RWPE2 (cell line): ENCODE results near the gene SWSAP1.

Source experiments
- ATAC-seq: fragments of 200-7000 bp; cut with Tn5 transposase; 3 replicates; pipeline ENCODE4 v1.9.1; 2021; ENCODE audit warnings: low read depth
- DNase-seq: peaks from one replicate; pipeline ENCODE4 v3.0.0-alpha.2; 2020; ENCODE audit warnings: low spot score
- H3K27ac ChIP-seq: fragments of 450-650 bp; 2 replicates; pipeline ENCODE4 v1.5.1; 2017; ENCODE audit warnings: mild to moderate bottlenecking; ENCODE audit not compliant: poor library complexity, severe bottlenecking
- H3K27me3 ChIP-seq: fragments of 250-450 bp; sonication (Bioruptor Pico); 2 replicates; pipeline ENCODE4 v1.5.1; 2021; ENCODE audit warnings: mild to moderate bottlenecking, moderate library complexity; ENCODE audit not compliant: insufficient read depth, poor library complexity, severe bottlenecking
- H3K36me3 ChIP-seq: fragments of 250-450 bp; sonication (Bioruptor Pico); 2 replicates; pipeline ENCODE4 v1.5.1; 2020; ENCODE audit warnings: low read depth, mild to moderate bottlenecking, moderate library complexity
- H3K4me1 ChIP-seq: fragments of 250-450 bp; sonication (Bioruptor Pico); 2 replicates; pipeline ENCODE4 v1.5.1; 2021; ENCODE audit warnings: mild to moderate bottlenecking, moderate library complexity; ENCODE audit not compliant: insufficient read depth, poor library complexity, severe bottlenecking
- H3K4me3 ChIP-seq: fragments of 250-450 bp; sonication (Bioruptor Pico); 2 replicates; pipeline ENCODE4 v1.5.1; 2021; ENCODE audit warnings: mild to moderate bottlenecking, moderate library complexity; ENCODE audit not compliant: severe bottlenecking
- H3K9me3 ChIP-seq: fragments of 250-450 bp; sonication (Bioruptor Pico); 2 replicates; pipeline ENCODE4 v1.5.1; 2021; ENCODE audit warnings: mild to moderate bottlenecking, moderate library complexity; ENCODE audit not compliant: severe bottlenecking
- CTCF ChIP-seq: fragments of 450-650 bp; IDR thresholded peaks from one replicate; pipeline ENCODE4 v1.5.1; 2017; ENCODE audit warnings: mild to moderate bottlenecking, moderate library complexity; ENCODE audit not compliant: poor library complexity, severe bottlenecking

The SWSAP1 gene

DNA sequence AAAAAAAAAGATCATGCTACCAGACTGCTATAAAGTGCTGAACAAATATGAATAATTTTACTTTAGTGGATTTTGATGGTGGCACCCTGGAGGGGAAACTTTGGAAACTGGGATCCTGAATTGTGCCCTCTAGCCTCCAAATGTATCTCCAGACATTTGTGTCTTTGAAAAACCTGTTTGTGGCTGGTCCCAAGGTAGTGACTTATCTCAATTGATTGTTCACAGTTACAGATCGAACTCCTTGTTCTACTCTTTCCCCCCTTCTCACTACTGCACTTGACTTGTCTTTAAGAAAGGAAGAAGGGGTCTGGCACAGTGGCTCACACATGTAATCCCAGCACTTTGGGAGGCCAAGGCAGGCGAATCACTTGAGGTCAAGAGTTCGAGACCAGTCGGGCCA lies 34.1 kb downstream of the SWSAP1 start:
- H3K4me3 ChIP-seq: no peak overlapping the region
- H3K36me3 ChIP-seq: no peaks in the 10 kb centered on the region
- H3K9me3 ChIP-seq: no peaks in the 10 kb centered on the region
- H3K4me1 ChIP-seq: no peaks in the 10 kb centered on the region
- no peak for DNase-seq
- no peak overlapping the region for H3K27ac ChIP-seq
- TF ChIP-seq CTCF: no peak
- no peaks in the 10 kb centered on the region for H3K27me3 ChIP-seq
- no peak for ATAC-seq

- no peak for TF ChIP-seq CTCF
- H3K27me3 ChIP-seq: no peaks in the 10 kb centered on the region
- H3K4me1 ChIP-seq: no peaks in the 10 kb centered on the region
- ATAC-seq (no peak), DNase-seq (no peak)
- H3K4me3 ChIP-seq: no peak overlapping the region
- H3K9me3 ChIP-seq: no peaks in the 10 kb centered on the region
- H3K27ac ChIP-seq: no peak overlapping the region
- no peaks in the 10 kb centered on the region for H3K36me3 ChIP-seq
Measured at GRCh38 chr19:11410682-11411081, 36.2 kb downstream of the SWSAP1 start.

GRCh38 chr19:11414544-11414943 lies 40.1 kb downstream of the SWSAP1 start:
- no peaks in the 10 kb centered on the region for H3K27me3 ChIP-seq
- TF ChIP-seq CTCF: no peak
- no peaks in the 10 kb centered on the region for H3K36me3 ChIP-seq
- H3K27ac ChIP-seq: no peak overlapping the region
- no peak for ATAC-seq
- H3K4me1 ChIP-seq: no peaks in the 10 kb centered on the region
- DNase-seq: no peak
- H3K9me3 ChIP-seq: no peaks in the 10 kb centered on the region
- H3K4me3 ChIP-seq: no peak overlapping the region

DNA sequence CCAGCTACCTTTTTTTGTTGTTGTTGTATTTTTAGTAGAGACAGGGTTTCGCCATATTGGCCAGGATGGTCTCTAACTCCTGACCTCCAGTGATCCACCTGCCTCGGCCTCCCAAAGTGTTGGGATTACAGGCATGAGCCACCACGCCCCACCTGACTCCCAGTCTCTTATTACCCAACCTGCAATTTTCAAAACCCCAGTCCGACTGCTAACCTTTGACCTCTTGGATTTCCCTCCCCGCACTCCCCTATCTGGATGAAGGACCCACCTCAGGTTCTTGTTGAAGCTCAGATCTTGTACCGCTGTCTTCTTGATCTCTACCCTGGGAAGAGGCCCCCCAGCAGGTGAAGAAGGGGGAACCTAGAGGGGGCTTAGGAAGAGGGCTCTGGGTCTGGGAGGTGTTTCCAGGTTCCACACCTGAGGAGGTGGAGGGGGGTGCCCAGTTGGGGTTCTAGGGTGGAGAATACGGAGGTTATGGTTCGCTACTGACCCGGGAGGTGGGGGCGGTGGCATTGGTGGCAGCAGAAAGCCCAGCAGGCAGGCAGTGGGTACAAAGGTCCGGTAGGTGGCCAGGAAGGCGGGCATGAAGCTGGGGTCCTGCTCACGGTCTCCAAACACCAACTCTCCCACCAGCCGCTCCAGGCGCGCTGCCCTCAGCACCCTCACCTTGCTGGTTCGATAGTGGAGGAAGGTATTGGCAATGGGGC lies 42.0 kb downstream of the SWSAP1 start:
- H3K27ac ChIP-seq: no peak overlapping the region
- H3K36me3 ChIP-seq: no peaks in the 10 kb centered on the region
- H3K4me3 ChIP-seq: no peak overlapping the region
- no peak for DNase-seq
- H3K9me3 ChIP-seq: no peaks in the 10 kb centered on the region
- no peaks in the 10 kb centered on the region for H3K4me1 ChIP-seq
- no peak for TF ChIP-seq CTCF
- ATAC-seq: no peak
- H3K27me3 ChIP-seq: no peaks in the 10 kb centered on the region

DNA sequence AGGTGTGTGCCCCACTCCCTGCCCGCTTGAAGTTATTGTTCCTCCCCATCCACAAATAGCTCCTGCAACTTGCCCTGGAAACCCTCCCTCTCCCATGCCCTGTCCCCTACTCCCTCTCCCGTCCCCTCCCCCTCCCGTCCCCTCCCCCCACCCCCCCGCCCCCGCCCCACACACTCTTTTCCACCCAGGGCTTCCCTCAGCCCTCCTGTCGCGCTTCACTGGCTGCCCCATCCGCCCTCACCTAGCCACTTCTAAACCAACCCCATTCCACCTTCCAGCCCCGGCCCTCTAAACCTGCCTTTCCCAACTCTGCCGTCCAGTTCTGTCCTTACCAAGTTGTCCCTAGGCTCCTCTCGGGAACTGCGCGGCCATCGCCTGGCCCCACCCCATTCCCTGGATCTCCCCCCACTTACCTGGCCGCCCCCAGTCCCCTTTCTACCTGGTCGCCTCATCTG lies 43.7 kb downstream of the SWSAP1 start:
- H3K4me1 ChIP-seq: peaks cover 4% of the 10 kb centered on the region
- ATAC-seq (no peak), DNase-seq (no peak)
- no peaks in the 10 kb centered on the region for H3K9me3 ChIP-seq
- no peak for TF ChIP-seq CTCF
- H3K4me3 ChIP-seq: peak overlapping the region; percentile 23
- H3K27ac ChIP-seq: no peak overlapping the region
- H3K36me3 ChIP-seq: no peaks in the 10 kb centered on the region
- no peaks in the 10 kb centered on the region for H3K27me3 ChIP-seq
